Ishikawa (cell line): ENCODE results near the gene DIAPH1.

ENCODE experiments used
- CEBPB ChIP-seq: IDR thresholded peaks from 2 replicates; pipeline ENCODE4 v1.6.1; 2012
- CREB1 ChIP-seq: IDR thresholded peaks from 2 replicates; pipeline ENCODE4 v1.6.1; 2012; ENCODE audit warnings: low read depth
- EGR1 ChIP-seq: IDR thresholded peaks from 2 replicates; pipeline ENCODE4 v1.6.1; 2012
- EP300 ChIP-seq: IDR thresholded peaks from 2 replicates; pipeline ENCODE4 v1.6.1; 2012; ENCODE audit warnings: borderline replicate concordance
- FOXM1 ChIP-seq: IDR thresholded peaks from 2 replicates; pipeline ENCODE4 v1.6.1; 2012; ENCODE audit warnings: low read depth, borderline replicate concordance
- NFIC ChIP-seq: IDR thresholded peaks from 2 replicates; pipeline ENCODE4 v1.6.1; 2012
- RAD21 ChIP-seq: IDR thresholded peaks from 2 replicates; pipeline ENCODE4 v1.6.1; 2012; ENCODE audit warnings: low read depth
- TAF1 ChIP-seq: IDR thresholded peaks from 2 replicates; pipeline ENCODE4 v1.6.1; 2012; ENCODE audit warnings: low read depth, mild to moderate bottlenecking
- TCF12 ChIP-seq: IDR thresholded peaks from 2 replicates; pipeline ENCODE4 v1.6.1; 2012; ENCODE audit warnings: low read depth
- TEAD4 ChIP-seq: IDR thresholded peaks from 2 replicates; pipeline ENCODE4 v1.6.1; 2012
- YY1 ChIP-seq: IDR thresholded peaks from 2 replicates; pipeline ENCODE4 v1.6.1; 2012; ENCODE audit warnings: low read depth
- ZBTB7A ChIP-seq: IDR thresholded peaks from 2 replicates; pipeline ENCODE4 v1.6.1; 2012; ENCODE audit warnings: low read depth
- TF ChIP-seq, protein P1 (sequence below): IDR thresholded peaks from 2 replicates; pipeline ENCODE4 v1.6.1; 2012
- TF ChIP-seq, protein P2 (sequence below): IDR thresholded peaks from 2 replicates; pipeline ENCODE4 v1.6.1; 2012
- TF ChIP-seq, protein P3 (sequence below): IDR thresholded peaks from 2 replicates; pipeline ENCODE4 v1.6.1; 2012; ENCODE audit warnings: low read depth, mild to moderate bottlenecking

The DIAPH1 gene

DNA sequence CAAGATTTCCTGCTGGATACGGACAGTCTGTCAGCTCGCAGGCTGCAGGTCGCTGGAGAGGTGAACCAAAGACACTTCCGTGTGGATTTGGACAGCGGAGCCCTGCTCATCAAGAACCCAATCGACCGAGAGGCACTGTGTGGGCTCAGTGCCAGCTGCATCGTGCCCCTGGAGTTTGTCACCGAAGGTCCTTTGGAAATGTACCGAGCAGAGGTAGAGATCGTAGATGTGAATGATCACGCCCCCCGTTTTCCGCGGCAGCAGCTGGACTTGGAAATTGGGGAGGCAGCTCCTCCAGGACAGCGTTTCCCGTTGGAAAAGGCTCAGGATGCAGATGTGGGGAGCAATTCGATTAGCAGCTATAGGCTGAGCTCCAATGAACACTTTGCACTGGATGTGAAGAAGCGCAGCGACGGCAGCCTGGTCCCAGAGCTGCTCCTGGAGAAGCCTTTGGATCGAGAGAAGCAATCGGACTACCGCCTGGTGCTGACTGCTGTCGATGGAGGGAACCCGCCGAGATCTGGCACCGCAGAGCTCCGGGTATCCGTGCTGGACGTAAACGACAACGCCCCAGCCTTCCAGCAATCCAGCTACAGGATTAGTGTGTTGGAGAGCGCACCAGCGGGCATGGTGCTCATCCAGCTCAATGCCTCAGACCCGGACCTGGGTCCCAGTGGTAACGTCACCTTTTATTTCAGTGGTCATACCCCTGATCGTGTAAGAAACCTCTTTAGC is 133.3 kb downstream of the DIAPH1 start:
- TF ChIP-seq NFIC (peak; percentile 48; the same call in 1 of the 2 replicates), TEAD4 (no peak)
- TF ChIP-seq, protein P1, sequence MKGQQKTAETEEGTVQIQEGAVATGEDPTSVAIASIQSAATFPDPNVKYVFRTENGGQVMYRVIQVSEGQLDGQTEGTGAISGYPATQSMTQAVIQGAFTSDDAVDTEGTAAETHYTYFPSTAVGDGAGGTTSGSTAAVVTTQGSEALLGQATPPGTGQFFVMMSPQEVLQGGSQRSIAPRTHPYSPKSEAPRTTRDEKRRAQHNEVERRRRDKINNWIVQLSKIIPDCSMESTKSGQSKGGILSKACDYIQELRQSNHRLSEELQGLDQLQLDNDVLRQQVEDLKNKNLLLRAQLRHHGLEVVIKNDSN: no peak

DNA sequence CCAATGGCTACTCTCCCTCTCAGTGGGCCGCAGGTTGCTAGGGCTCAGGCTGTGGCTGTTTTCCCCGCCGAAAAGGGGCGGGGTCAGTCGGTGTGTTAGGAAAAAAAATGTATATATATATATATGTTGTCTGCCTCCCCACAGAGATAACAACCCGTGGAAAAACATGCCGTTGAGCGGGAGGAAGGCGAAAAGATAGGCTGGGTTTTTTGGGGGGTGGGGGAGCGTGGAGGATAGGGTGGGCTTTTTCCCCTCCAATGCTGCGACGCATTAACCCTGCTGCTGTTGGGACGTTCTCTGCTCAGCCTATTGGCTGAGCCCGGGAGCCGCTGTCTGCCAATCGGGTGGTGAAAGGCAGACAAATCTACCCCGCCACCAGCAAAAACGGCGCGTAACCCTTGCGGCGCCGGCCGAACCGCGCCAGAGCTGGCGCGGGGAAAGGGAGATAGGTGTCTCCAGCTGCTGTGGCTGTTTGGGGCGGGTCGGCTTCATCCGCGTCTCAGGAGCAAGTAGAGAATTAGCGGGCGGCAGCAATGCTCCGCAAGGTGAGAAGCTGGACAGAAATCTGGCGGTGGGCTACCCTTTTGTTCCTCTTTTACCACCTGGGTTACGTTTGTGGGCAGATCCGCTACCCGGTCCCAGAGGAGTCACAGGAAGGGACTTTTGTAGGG is 134.0 kb downstream of the DIAPH1 start, which contains the start of gene PCDHGC4:
PCDHGC4 (plus strand) TSS at position 390 of the 671 bp plus-strand sequence; CDS start at position 534, 144 bp downstream.
- TF ChIP-seq YY1: no peak
- TF ChIP-seq ZBTB7A: peak; percentile 54; the same call in 1 of the 2 replicates

DNA sequence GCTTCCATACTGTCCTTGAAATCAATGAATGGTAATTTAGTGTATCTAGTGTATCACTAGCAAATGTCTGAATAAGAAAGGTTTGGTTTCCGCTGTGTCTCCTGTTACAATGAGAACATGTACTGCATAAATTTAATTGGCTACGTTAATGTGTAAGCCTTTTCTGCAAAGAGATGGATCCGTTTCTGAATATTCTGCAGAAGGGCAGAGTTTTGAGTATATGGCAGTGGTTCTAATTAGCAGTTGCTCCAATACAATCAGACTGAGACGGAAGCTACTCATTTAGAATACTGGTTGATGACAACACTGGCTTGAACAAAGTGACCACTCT is 134.5 kb downstream of the DIAPH1 start:
- no peak for TF ChIP-seq TAF1
- TF ChIP-seq NFIC: no peak
- no peak for TF ChIP-seq RAD21
- TF ChIP-seq ZBTB7A: no peak
- TF ChIP-seq, protein P2, sequence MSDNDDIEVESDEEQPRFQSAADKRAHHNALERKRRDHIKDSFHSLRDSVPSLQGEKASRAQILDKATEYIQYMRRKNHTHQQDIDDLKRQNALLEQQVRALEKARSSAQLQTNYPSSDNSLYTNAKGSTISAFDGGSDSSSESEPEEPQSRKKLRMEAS: no peak
- TF ChIP-seq TEAD4: no peak
- TF ChIP-seq CEBPB: no peak

DNA sequence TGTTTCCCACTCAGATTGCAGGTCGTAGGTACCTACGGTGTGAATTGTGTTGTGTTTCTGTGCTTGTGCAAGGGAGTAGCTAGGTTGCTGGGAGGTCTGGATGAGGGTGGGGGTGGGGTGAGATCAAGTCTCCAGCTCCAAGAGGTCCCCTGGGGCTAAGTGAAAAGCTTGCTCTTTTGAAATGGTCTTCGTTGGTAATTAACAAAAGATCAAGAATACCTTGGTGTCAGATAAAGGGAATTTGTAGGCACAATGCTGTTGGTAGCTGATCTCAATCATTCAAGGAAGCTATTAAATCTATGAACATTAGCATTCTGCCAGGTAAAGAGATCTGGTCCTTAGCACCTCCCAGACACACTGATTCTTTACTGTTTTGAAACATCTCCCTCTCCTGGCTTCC is 134.9 kb downstream of the DIAPH1 start:
- TF ChIP-seq TEAD4: no peak
- TF ChIP-seq EGR1: no peak
- TF ChIP-seq FOXM1: no peak
- no peak for TF ChIP-seq ZBTB7A
- TF ChIP-seq EP300: no peak
- TF ChIP-seq, protein P2: no peak
- TF ChIP-seq RAD21: no peak
- no peak for TF ChIP-seq TAF1
- TF ChIP-seq YY1: no peak
- TF ChIP-seq TCF12: no peak

DNA sequence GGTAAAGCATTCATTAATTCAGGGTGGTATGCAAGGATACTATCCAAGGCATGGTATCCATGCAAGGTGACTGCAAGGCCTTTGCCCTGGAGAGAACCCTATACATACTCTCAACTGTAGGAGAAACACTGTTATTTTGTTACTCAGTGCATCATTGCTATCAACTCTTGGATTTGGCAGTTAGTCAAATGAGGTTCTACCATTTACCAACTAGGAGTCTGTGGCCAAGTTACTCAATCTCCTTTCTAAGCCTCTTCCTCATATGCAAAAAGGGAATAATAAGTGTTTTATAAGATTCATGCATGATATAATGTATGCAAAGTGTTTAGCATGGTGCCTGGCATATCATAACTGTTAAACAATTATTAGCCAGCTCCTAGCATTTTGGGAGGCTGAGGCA is 139.0 kb downstream of the DIAPH1 start:
- TF ChIP-seq ZBTB7A (no peak), TEAD4 (no peak), TAF1 (no peak), EGR1 (no peak), TCF12 (no peak), FOXM1 (no peak), YY1 (no peak), CREB1 (no peak), EP300 (no peak), CEBPB (no peak), RAD21 (no peak), NFIC (no peak)
- TF ChIP-seq, protein P1: no peak
- TF ChIP-seq, protein P2: no peak
- TF ChIP-seq, protein P3, sequence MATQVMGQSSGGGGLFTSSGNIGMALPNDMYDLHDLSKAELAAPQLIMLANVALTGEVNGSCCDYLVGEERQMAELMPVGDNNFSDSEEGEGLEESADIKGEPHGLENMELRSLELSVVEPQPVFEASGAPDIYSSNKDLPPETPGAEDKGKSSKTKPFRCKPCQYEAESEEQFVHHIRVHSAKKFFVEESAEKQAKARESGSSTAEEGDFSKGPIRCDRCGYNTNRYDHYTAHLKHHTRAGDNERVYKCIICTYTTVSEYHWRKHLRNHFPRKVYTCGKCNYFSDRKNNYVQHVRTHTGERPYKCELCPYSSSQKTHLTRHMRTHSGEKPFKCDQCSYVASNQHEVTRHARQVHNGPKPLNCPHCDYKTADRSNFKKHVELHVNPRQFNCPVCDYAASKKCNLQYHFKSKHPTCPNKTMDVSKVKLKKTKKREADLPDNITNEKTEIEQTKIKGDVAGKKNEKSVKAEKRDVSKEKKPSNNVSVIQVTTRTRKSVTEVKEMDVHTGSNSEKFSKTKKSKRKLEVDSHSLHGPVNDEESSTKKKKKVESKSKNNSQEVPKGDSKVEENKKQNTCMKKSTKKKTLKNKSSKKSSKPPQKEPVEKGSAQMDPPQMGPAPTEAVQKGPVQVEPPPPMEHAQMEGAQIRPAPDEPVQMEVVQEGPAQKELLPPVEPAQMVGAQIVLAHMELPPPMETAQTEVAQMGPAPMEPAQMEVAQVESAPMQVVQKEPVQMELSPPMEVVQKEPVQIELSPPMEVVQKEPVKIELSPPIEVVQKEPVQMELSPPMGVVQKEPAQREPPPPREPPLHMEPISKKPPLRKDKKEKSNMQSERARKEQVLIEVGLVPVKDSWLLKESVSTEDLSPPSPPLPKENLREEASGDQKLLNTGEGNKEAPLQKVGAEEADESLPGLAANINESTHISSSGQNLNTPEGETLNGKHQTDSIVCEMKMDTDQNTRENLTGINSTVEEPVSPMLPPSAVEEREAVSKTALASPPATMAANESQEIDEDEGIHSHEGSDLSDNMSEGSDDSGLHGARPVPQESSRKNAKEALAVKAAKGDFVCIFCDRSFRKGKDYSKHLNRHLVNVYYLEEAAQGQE: no peak

DNA sequence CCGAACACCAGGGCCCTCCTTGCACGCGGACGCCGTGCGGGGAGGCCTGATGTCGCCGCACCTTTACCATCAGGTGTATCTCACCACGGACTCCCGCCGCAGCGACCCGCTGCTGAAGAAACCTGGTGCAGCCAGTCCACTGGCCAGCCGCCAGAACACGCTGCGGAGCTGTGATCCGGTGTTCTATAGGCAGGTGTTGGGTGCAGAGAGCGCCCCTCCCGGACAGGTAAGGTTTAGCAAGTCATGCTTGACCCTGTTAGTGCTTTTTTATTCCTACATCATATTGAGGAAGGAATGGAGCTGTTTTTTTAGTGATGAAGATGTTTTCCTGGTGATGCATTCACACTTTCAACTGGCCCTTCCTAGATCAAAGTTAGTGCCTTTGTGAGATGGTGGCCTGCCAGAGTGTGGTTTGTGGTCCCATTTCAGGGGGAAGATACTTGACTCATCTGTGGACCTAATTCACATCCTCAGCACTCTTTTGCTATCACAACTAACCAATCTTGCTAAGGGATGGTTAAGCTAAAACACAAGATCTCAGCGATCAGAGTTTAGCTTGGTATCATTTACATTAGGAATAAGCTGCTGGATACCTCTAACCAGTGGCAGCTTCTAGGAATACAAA is 140.4 kb downstream of the DIAPH1 start:
- TF ChIP-seq TEAD4 (no peak), CEBPB (no peak), NFIC (peak; percentile 49; the same call in 1 of the 2 replicates), RAD21 (peak; percentile 9; the same call in 1 of the 2 replicates)

DNA sequence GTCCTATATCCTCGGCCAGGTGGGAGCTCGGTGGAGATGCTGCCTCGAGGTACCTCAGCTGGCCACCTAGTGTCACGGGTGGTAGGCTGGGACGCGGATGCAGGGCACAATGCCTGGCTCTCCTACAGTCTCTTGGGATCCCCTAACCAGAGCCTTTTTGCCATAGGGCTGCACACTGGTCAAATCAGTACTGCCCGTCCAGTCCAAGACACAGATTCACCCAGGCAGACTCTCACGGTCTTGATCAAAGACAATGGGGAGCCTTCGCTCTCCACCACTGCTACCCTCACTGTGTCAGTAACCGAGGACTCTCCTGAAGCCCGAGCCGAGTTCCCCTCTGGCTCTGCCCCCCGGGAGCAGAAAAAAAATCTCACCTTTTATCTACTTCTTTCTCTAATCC is 141.0 kb downstream of the DIAPH1 start:
- TF ChIP-seq TAF1 (no peak), NFIC (no peak), RAD21 (no peak), ZBTB7A (no peak), EGR1 (no peak), CREB1 (no peak), YY1 (no peak), FOXM1 (no peak), TCF12 (no peak), EP300 (no peak)
- TF ChIP-seq, protein P1: no peak
- TF ChIP-seq, protein P2: no peak
- TF ChIP-seq, protein P3: no peak
